Loucy (cell line): Measurements from ENCODE around the gene RERG.

Experiments used
- CTCF ChIP-seq: fragments of 200-600 bp; sonication (generic); conservative IDR thresholded peaks from 2 replicates; pipeline ENCODE4 v1.5.1; 2014; ENCODE audit warnings: mild to moderate bottlenecking, antibody characterized with exemption, low read length
- EZH2phosphoT487 ChIP-seq: fragments of 200-600 bp; IDR thresholded peaks from 2 replicates; pipeline ENCODE4 v1.6.1; 2018; ENCODE audit warnings: antibody characterized with exemption, mild to moderate bottlenecking, moderate library complexity, borderline replicate concordance

DNA sequence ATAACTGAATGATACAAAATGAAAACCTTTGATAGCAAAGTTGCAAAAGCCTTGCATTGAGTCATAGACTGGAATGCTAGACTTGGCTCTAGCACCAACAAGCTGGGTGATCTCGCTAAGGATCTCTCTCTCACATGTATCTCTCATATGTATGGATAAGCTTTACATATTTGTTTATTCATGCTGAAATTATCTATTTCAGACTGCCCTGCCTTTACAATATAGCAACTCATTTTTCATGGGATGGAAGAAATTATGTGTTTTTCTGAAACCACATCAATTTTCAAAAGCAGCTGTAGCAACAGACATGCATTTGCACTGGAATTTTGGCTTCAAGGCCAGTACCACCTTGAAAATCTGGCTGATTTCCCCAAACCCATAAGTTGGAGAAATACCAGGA is 11.4 kb downstream of the RERG start:
- TF ChIP-seq EZH2phosphoT487 = no peak
- TF ChIP-seq CTCF = no peak
